ENCODE results near the gene EPB41L5. TPM values are rescaled to one million over a fixed set of nuclear protein-coding genes. Genes with fewer than 3 reads are reported as not detected.
A peak's percentile ranks its signal among the peaks of the same experiment; 100 is the strongest.

EPB41L5 gene
- total RNA-seq, 1 donor from 2014 or later, result 75.3 TPM

DNA sequence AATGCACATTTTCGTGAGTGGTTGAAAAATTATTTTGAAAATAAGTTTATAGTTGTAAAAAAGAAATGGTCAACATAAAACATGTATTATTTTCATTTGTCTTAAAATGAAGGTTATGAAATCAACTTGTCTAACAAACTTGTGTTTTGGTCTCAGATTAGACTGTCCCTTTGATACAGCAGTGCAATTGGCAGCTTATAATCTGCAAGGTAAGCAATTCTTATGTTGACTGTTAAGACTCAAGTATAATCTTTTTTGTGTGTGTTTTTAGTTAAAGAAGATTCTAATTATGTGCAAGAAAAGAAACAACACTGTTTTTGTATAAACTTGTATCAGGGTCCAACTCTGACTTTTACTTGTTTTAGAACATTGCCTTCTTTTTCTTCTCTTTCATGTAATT lies 62.7 kb downstream of the EPB41L5 start:
- no peak overlapping the region for H3K4me3 Mint-ChIP-seq (ENCODE audit: low read depth)
- TF ChIP-seq, protein P1, sequence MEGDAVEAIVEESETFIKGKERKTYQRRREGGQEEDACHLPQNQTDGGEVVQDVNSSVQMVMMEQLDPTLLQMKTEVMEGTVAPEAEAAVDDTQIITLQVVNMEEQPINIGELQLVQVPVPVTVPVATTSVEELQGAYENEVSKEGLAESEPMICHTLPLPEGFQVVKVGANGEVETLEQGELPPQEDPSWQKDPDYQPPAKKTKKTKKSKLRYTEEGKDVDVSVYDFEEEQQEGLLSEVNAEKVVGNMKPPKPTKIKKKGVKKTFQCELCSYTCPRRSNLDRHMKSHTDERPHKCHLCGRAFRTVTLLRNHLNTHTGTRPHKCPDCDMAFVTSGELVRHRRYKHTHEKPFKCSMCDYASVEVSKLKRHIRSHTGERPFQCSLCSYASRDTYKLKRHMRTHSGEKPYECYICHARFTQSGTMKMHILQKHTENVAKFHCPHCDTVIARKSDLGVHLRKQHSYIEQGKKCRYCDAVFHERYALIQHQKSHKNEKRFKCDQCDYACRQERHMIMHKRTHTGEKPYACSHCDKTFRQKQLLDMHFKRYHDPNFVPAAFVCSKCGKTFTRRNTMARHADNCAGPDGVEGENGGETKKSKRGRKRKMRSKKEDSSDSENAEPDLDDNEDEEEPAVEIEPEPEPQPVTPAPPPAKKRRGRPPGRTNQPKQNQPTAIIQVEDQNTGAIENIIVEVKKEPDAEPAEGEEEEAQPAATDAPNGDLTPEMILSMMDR (IDR thresholded peaks at IDR 0.05; ENCODE audit: unreplicated experiment), result no peak
- H3K27ac Mint-ChIP-seq, result no peak overlapping the region
- H3K36me3 Mint-ChIP-seq (ENCODE audit: insufficient read depth), result peaks cover 54% of the 10 kb centered on the region
- no peak for DNase-seq (ENCODE audit: low spot score, unreplicated experiment)
- no peaks in the 10 kb centered on the region for H3K4me1 Mint-ChIP-seq (ENCODE audit: low read depth)
- H3K27me3 Mint-ChIP-seq, result no peaks in the 10 kb centered on the region
- H3K9me3 Mint-ChIP-seq (ENCODE audit: low read depth), result peaks cover 17% of the 10 kb centered on the region

DNA sequence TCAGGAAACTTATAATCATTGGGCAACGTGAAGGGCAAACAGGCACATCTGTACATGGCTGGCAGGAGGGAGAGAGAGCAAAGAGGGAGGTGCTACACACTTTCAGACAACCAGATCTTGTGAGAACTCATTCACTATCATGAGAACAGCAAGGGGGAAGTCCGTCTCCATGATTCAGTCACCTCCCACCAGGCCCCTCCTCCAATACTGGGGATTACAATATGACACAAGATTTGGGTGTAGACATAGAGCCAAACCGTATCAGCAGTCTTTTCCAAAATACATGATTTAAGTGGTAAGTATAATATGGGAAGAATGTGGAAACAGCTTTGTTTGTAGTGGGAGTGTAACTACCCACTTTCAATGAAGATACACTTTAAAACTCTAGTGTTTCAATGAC lies 65.0 kb downstream of the EPB41L5 start:
- Mint-ChIP-seq H3K4me1 (ENCODE audit: low read depth) (peaks cover 2% of the 10 kb centered on the region), H3K27ac (peak overlapping the region; percentile 81), H3K4me3 (ENCODE audit: low read depth) (no peak overlapping the region), H3K9me3 (ENCODE audit: low read depth) (peaks cover 12% of the 10 kb centered on the region), H3K27me3 (no peaks in the 10 kb centered on the region), H3K36me3 (ENCODE audit: insufficient read depth) (peaks cover 54% of the 10 kb centered on the region)
- no peak for DNase-seq (ENCODE audit: low spot score, unreplicated experiment)
- TF ChIP-seq, protein P1 (IDR thresholded peaks at IDR 0.05; ENCODE audit: unreplicated experiment), result no peak

DNA sequence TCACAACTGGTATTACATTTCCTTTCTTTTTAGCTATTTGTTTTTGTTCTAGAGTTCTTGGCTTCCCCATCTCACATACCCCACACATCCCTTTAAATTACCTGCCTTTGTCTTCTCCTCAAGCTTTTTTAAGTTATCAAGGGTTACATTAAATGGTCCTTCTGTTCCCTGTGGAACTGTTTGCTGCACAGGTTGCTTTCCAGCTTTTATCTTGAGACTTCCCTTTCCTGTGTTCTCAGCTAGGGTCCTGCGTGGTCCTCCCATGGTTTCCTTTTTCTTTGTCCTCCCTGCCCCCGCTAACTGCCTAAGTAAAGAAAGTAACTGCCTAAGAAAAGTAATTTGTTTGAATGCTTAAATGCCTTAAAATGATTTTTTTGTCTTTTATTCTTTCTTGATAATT lies 66.8 kb downstream of the EPB41L5 start:
- Mint-ChIP-seq H3K27ac (no peak overlapping the region), H3K4me3 (ENCODE audit: low read depth) (no peak overlapping the region)

DNA sequence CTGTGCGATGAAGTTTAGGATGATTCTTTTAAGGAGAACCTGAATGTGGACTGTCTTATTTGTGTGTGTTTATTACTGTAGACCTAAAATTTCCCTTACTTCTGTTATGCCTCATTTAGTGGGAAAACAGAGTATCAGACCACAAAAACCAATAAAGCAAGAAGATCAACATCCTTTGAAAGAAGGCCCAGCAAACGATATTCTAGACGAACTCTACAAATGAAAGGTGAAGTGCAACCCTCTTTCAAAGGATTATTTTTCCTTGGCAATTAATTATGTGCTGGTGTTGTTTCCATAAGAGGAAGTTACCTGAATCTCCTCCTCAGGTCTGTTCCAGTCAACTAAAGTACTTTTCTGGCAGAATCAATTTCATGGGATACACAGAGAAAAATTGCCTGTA lies 78.6 kb downstream of the EPB41L5 start:
- H3K27ac Mint-ChIP-seq, result no peak overlapping the region

More for the DNA sequence above, 66.8 kb downstream of the EPB41L5 start:
- Mint-ChIP-seq H3K36me3 (ENCODE audit: insufficient read depth) (peaks cover 62% of the 10 kb centered on the region), H3K4me1 (ENCODE audit: low read depth) (peaks cover 6% of the 10 kb centered on the region), H3K9me3 (ENCODE audit: low read depth) (peaks cover 12% of the 10 kb centered on the region), H3K27me3 (no peaks in the 10 kb centered on the region)
- TF ChIP-seq, protein P1 (IDR thresholded peaks at IDR 0.05; ENCODE audit: unreplicated experiment), result no peak
- DNase-seq (ENCODE audit: low spot score, unreplicated experiment), result no peak

DNA sequence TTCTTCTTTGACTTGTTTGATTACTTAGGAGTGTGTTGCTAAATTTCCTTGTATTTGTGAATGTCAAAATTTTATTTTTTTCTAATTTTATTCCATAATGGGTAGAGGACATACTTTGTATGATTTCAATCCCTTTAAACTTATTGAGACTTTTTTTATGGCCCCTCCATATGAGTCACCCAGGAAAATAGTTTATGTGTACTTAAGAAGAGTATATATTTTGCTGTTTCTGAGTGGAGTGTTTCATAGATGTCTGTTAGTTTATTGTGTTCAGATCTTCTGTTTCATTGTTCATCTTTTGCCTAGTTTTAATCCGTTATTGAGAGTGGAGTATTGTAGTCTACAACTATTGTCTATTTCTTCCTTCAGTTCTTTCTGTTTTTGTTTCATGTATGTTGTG lies 81.9 kb downstream of the EPB41L5 start:
- H3K36me3 Mint-ChIP-seq (ENCODE audit: insufficient read depth), result peaks cover 48% of the 10 kb centered on the region
- H3K27me3 Mint-ChIP-seq, result no peaks in the 10 kb centered on the region
- H3K27ac Mint-ChIP-seq, result no peak overlapping the region
- TF ChIP-seq, protein P1 (IDR thresholded peaks at IDR 0.05; ENCODE audit: unreplicated experiment), result no peak
- no peak for DNase-seq (ENCODE audit: low spot score, unreplicated experiment)
- H3K9me3 Mint-ChIP-seq (ENCODE audit: low read depth), result no peaks in the 10 kb centered on the region
- H3K4me1 Mint-ChIP-seq (ENCODE audit: low read depth), result peaks cover 2% of the 10 kb centered on the region
- H3K4me3 Mint-ChIP-seq (ENCODE audit: low read depth), result no peak overlapping the region

More for the DNA sequence above, 78.6 kb downstream of the EPB41L5 start:
- no peak overlapping the region for H3K4me3 Mint-ChIP-seq (ENCODE audit: low read depth)
- H3K9me3 Mint-ChIP-seq (ENCODE audit: low read depth), result no peaks in the 10 kb centered on the region
- peaks cover 52% of the 10 kb centered on the region for H3K36me3 Mint-ChIP-seq (ENCODE audit: insufficient read depth)
- TF ChIP-seq, protein P1 (IDR thresholded peaks at IDR 0.05; ENCODE audit: unreplicated experiment), result no peak
- H3K27me3 Mint-ChIP-seq, result no peaks in the 10 kb centered on the region
- peaks cover 2% of the 10 kb centered on the region for H3K4me1 Mint-ChIP-seq (ENCODE audit: low read depth)
- DNase-seq (ENCODE audit: low spot score, unreplicated experiment), result no peak

Data from progenitor cell of endocrine pancreas (in vitro differentiated cells).